CD14-positive monocyte (primary cell): Measurements from ENCODE around the gene OR2S2. TPM values are rescaled to one million over a fixed set of nuclear protein-coding genes. Genes with fewer than 3 reads are reported as not detected.

Experiments used
- DNase-seq, 3 donors: peaks; one replicate each; pipeline ENCODE4 v3.0.0-alpha.2; 2011 to 2022
- H2AFZ ChIP-seq: 2 replicates; pipeline ENCODE4 v1.6.0; 2012; ENCODE audit warnings: mild to moderate bottlenecking, low read depth, low read length, inconsistent platforms; ENCODE audit not compliant: insufficient read depth, poor library complexity, severe bottlenecking
- H3K27ac ChIP-seq, 2 donors: 1 replicate in 1 of 2; 2 replicates in 1 of 2; pipeline ENCODE4 v1.5.1; 2012 to 2013; ENCODE audit warnings: low read length in 2 of 2, control low read depth in 1 of 2, inconsistent platforms in 1 of 2, low read depth in 1 of 2, mild to moderate bottlenecking in 1 of 2
- H3K27me3 ChIP-seq, 2 donors: one replicate each; pipeline versions ENCODE4 v1.6.0 to v1.6.1; 2011 to 2013; ENCODE audit warnings: low read length in 2 of 2; ENCODE audit not compliant: control insufficient read depth in 2 of 2, insufficient read depth in 2 of 2
- H3K36me3 ChIP-seq, 2 donors: replicated peaks in 1 of 2; 1 replicate in 1 of 2; 2 replicates in 1 of 2; pipeline versions ENCODE4 v1.5.1 to v1.6.1; 2012 to 2013; ENCODE audit warnings: low read length in 2 of 2, control low read depth in 1 of 2, inconsistent platforms in 1 of 2, mild to moderate bottlenecking in 1 of 2; ENCODE audit not compliant: insufficient read depth in 2 of 2, control insufficient read depth in 1 of 2
- H3K4me1 ChIP-seq, 2 donors: 1 replicate in 1 of 2; 2 replicates in 1 of 2; pipeline versions ENCODE4 v1.5.1 to v1.6.1; 2012 to 2013; ENCODE audit warnings: low read length in 2 of 2, control low read depth in 1 of 2, inconsistent platforms in 1 of 2, mild to moderate bottlenecking in 1 of 2, moderate library complexity in 1 of 2; ENCODE audit not compliant: insufficient read depth in 2 of 2, control insufficient read depth in 1 of 2
- H3K4me2 ChIP-seq: replicated peaks from 2 replicates; pipeline ENCODE3; 2012; ENCODE audit warnings: low read length, moderate library complexity, mild to moderate bottlenecking; ENCODE audit not compliant: poor library complexity, severe bottlenecking; ENCODE audit errors: extremely low read depth
- H3K4me3 ChIP-seq, 3 experiments: fragments of 200-600 bp in 1 of 3; sonication (generic) in 1 of 3; replicated peaks in 1 of 3; 1 replicate in 2 of 3; 2 replicates in 1 of 3; pipeline ENCODE4 v1.5.1; 2011 to 2013; ENCODE audit warnings: low read length in 3 of 3, mild to moderate bottlenecking in 3 of 3, control low read depth in 2 of 3, low read depth in 2 of 3, inconsistent platforms in 1 of 3, moderate library complexity in 1 of 3
- H3K79me2 ChIP-seq: 2 replicates; pipeline ENCODE4 v1.6.0; 2012; ENCODE audit warnings: mild to moderate bottlenecking, control low read depth, inconsistent platforms, low read length, moderate library complexity; ENCODE audit not compliant: insufficient read depth
- H3K9ac ChIP-seq: 2 replicates; pipeline ENCODE4 v1.6.0; 2017; ENCODE audit warnings: low read length, mild to moderate bottlenecking; ENCODE audit not compliant: insufficient read depth, poor library complexity, severe bottlenecking
- H3K9me3 ChIP-seq, 2 donors: replicated peaks in 1 of 2; 1 replicate in 1 of 2; 2 replicates in 1 of 2; pipeline versions ENCODE4 v1.5.1 to v1.6.1; 2012 to 2013; ENCODE audit warnings: low read length in 2 of 2, control low read depth in 1 of 2; ENCODE audit not compliant: control insufficient read depth in 1 of 2, insufficient read depth in 1 of 2
- H4K20me1 ChIP-seq: 2 replicates; pipeline ENCODE4 v1.6.0; 2012; ENCODE audit warnings: mild to moderate bottlenecking, low read length, control low read depth, moderate library complexity; ENCODE audit not compliant: insufficient read depth
- H3K27ac Mint-ChIP-seq, 7 donors: one replicate each; pipeline ENCODE4 v1.8.0; 2020; ENCODE audit warnings: mild to moderate bottlenecking in 7 of 7, mixed read lengths in 7 of 7, moderate library complexity in 6 of 7, inconsistent platforms in 2 of 7
- H3K27me3 Mint-ChIP-seq, 3 donors: one replicate each; pipeline ENCODE4 v1.8.0; 2021 to 2022; ENCODE audit warnings: low read depth in 3 of 3, mild to moderate bottlenecking in 3 of 3, mixed read lengths in 3 of 3, moderate library complexity in 3 of 3, inconsistent platforms in 1 of 3
- H3K36me3 Mint-ChIP-seq, 2 donors: one replicate each; pipeline ENCODE4 v1.8.0; 2020; ENCODE audit warnings: mixed read lengths in 2 of 2, inconsistent platforms in 1 of 2, mild to moderate bottlenecking in 1 of 2
- H3K4me1 Mint-ChIP-seq: one replicate; pipeline ENCODE4 v1.8.0; 2020; ENCODE audit warnings: mild to moderate bottlenecking, mixed read lengths
- H3K4me3 Mint-ChIP-seq, 2 donors: one replicate each; pipeline ENCODE4 v1.8.0; 2020; ENCODE audit warnings: mild to moderate bottlenecking in 2 of 2, mixed read lengths in 2 of 2, moderate library complexity in 1 of 2
- H3K9me3 Mint-ChIP-seq, 7 donors: one replicate each; pipeline ENCODE4 v1.8.0; 2020 to 2022; ENCODE audit warnings: mixed read lengths in 7 of 7, mild to moderate bottlenecking in 6 of 7, moderate library complexity in 6 of 7, inconsistent platforms in 2 of 7
- CTCF ChIP-seq: fragments of 200-600 bp; IDR thresholded peaks from one replicate; pipeline ENCODE4 v1.8.0; 2022; ENCODE audit warnings: antibody characterized with exemption, mild to moderate bottlenecking
- WGBS: methylation state at CpG from one replicate; pipeline ENCODE4 v1.1.5; 2013; ENCODE audit warnings: missing lambda C conversion rate; ENCODE audit not compliant: insufficient coverage; 5-methylcytosine and 5-hydroxymethylcytosine counted together
- intact Hi-C, 2 donors: fragments of 100-400 bp; cut with micrococcal nuclease; formaldehyde crosslinking; loops; one replicate each; pipeline versions ENCODE4 v1.15.0 to v1.15.1; 2023
- polyA plus RNA-seq, 3 donors: library from polyadenylated mRNA; depleted of rRNA in 1 of 3; unstranded in 2 of 3; stranded (reverse) in 1 of 3; fragments of 300-500 nt in 2 of 3; fragments of >200 nt in 1 of 3; fragmentation: Illumina TruSeq in 2 of 3; gene quantifications; 1 replicate in 2 of 3; 2 replicates in 1 of 3; pipeline ENCODE4 v1.2.3, GENCODE V29; 2012 to 2021

The OR2S2 gene
- polyA plus RNA-seq, 3 donors: not detected

GRCh38 chr9:35937227-35937626, 20.7 kb downstream of the OR2S2 start:
- no peak overlapping the region for H3K4me3 Mint-ChIP-seq
- peaks cover 8 to 10% of the 10 kb centered on the region in 2 donors for H3K4me1 ChIP-seq
- H3K27ac ChIP-seq: no peak overlapping the region
- no peaks in the 10 kb centered on the region for H3K36me3 Mint-ChIP-seq
- H3K4me1 Mint-ChIP-seq: peaks cover 25% of the 10 kb centered on the region
- no peaks in the 10 kb centered on the region for H3K79me2 ChIP-seq
- H3K36me3 ChIP-seq: no peaks in the 10 kb centered on the region
- H3K27ac Mint-ChIP-seq: peak overlapping the region in 1 of 7 donors; percentile 0
- no peak overlapping the region for H3K9ac ChIP-seq
- H3K4me2 ChIP-seq: no peak overlapping the region
- H3K9me3 Mint-ChIP-seq: peaks cover 0 to 5% (median 2%) of the 10 kb centered on the region in 7 donors
- intact Hi-C loops: no loop called here
- H4K20me1 ChIP-seq: no peaks in the 10 kb centered on the region
- H3K27me3 Mint-ChIP-seq: peaks cover 0 to 2% (median 0%) of the 10 kb centered on the region in 3 donors
- H2AFZ ChIP-seq: no peak overlapping the region
- no peak overlapping the region for H3K4me3 ChIP-seq
- no peak for DNase-seq
- no peaks in the 10 kb centered on the region for H3K9me3 ChIP-seq
- TF ChIP-seq CTCF: no peak
- WGBS: no CpG with 5 or more reads among the region's 2 CpGs
- no peaks in the 10 kb centered on the region for H3K27me3 ChIP-seq

- H3K4me1 ChIP-seq: peaks cover 8 to 10% of the 10 kb centered on the region in 2 donors
- DNase-seq: no peak
- no peaks in the 10 kb centered on the region for H4K20me1 ChIP-seq
- no peak overlapping the region for H3K27ac ChIP-seq
- peaks cover 25% of the 10 kb centered on the region for H3K4me1 Mint-ChIP-seq
- no peaks in the 10 kb centered on the region for H3K27me3 ChIP-seq
- no peak overlapping the region for H3K4me3 ChIP-seq
- no peaks in the 10 kb centered on the region for H3K36me3 ChIP-seq
- peaks cover 0 to 2% (median 1%) of the 10 kb centered on the region in 3 donors for H3K27me3 Mint-ChIP-seq
- no peak overlapping the region for H3K9ac ChIP-seq
- H3K27ac Mint-ChIP-seq: no peak overlapping the region
- WGBS: 100% methylated on average over 1 of the region's 7 CpGs
- no peak for TF ChIP-seq CTCF
- H3K4me2 ChIP-seq: no peak overlapping the region
- H3K4me3 Mint-ChIP-seq: no peak overlapping the region
- H2AFZ ChIP-seq: no peak overlapping the region
- H3K79me2 ChIP-seq: no peaks in the 10 kb centered on the region
- H3K36me3 Mint-ChIP-seq: no peaks in the 10 kb centered on the region
- intact Hi-C loops: no loop called here
- no peaks in the 10 kb centered on the region for H3K9me3 ChIP-seq
- peaks cover 0 to 5% (median 2%) of the 10 kb centered on the region in 7 donors for H3K9me3 Mint-ChIP-seq
These were observed 22.0 kb downstream of the OR2S2 start for GRCh38 chr9:35935755-35936509.
